ENCODE results near the gene TACR2. TPM values are rescaled to one million over a fixed set of nuclear protein-coding genes. Genes with fewer than 3 reads are reported as not detected.

The TACR2 gene
- total and polyA plus RNA-seq, 2 donors (not counting 3 experiments of a cell fraction or from before 2014, with no cell fraction given) = 0.19 TPM; not detected in 1

- H3K9ac ChIP-seq (replicated peaks; ENCODE audit: extremely low read depth, insufficient read depth, low read length) = no peak overlapping the region
- dilution Hi-C loops (cut with MboI; ENCODE audit: extremely low pct_ligation_motif_present, low sequenced_read_pairs) (no loop called here), intact Hi-C loops (cut with micrococcal nuclease) (no loop called here)
- H3K4me3 ChIP-seq (replicated peaks in 1 of 3; ENCODE audit: insufficient read depth in 1 of 3, low read depth in 1 of 3, low read length in 3 of 3) = no peak overlapping the region
- DNase-seq (ENCODE audit: low read depth, low spot score) (no peak), FAIRE-seq (no peak)
- H3K4me2 ChIP-seq (ENCODE audit: insufficient read depth, low read length) = no peak overlapping the region
- no peaks in the 10 kb centered on the region for H4K20me1 ChIP-seq (replicated peaks; ENCODE audit: control insufficient read depth, extremely low read depth, insufficient read depth, low read length)
- POLR2A ChIA-PET = no interaction called here
- TF ChIP-seq EZH2 (IDR thresholded peaks at IDR 0.05; ENCODE audit: borderline replicate concordance, low read depth, low read length, severe bottlenecking) (no peak), FOS (IDR thresholded peaks at IDR 0.05; ENCODE audit: borderline replicate concordance, insufficient read depth, low read length) (no peak), JUN (IDR thresholded peaks at IDR 0.05; ENCODE audit: borderline replicate concordance, insufficient read depth, insufficient read length, low read depth) (no peak), POLR2AphosphoS5 (IDR thresholded peaks at IDR 0.05; ENCODE audit: insufficient read depth, low read depth, low read length) (no peak), POLR2A (IDR thresholded peaks at IDR 0.05; ENCODE audit: low read depth, low read length) (no peak), CTCF (IDR thresholded peaks at IDR 0.05; ENCODE audit: extremely low read depth in 1 of 2, insufficient read depth in 1 of 2, low read depth in 1 of 2, low read length in 2 of 2) (no peak), GATA2 (IDR thresholded peaks at IDR 0.05; ENCODE audit: insufficient read depth, insufficient read length, low read depth, low read length) (no peak), MAX (IDR thresholded peaks at IDR 0.05; ENCODE audit: insufficient read depth, insufficient read length) (no peak), MYC (IDR thresholded peaks at IDR 0.05; ENCODE audit: low read depth, low read length) (no peak)
- H3K9me1 ChIP-seq (replicated peaks; ENCODE audit: control insufficient read depth, extremely low read depth, insufficient read depth, low read length) = no peaks in the 10 kb centered on the region
- H3K4me1 ChIP-seq (ENCODE audit: control insufficient read depth, extremely low read depth, insufficient read depth, low read length) = peaks cover 51% of the 10 kb centered on the region
- BruUV-seq (replicated peaks) = no TSS peak
- no peaks in the 10 kb centered on the region for H3K36me3 ChIP-seq (ENCODE audit: control insufficient read depth in 2 of 2, extremely low read depth in 1 of 2, insufficient read depth in 2 of 2, low read length in 2 of 2)
- no peak overlapping the region for H3K27ac ChIP-seq (ENCODE audit: insufficient read depth, low read depth, low read length)
- peak overlapping the region; percentile 35 for H2AFZ ChIP-seq (ENCODE audit: low read depth, low read length)
- no peaks in the 10 kb centered on the region for H3K27me3 ChIP-seq (ENCODE audit: control insufficient read depth in 2 of 2, insufficient read depth in 2 of 2, low read length in 2 of 2)
- no peaks in the 10 kb centered on the region for H3K79me2 ChIP-seq (ENCODE audit: control insufficient read depth, insufficient read depth, low read length)
- H3K9me3 ChIP-seq (replicated peaks; ENCODE audit: control insufficient read depth, insufficient read depth, low read length) = no peaks in the 10 kb centered on the region
- CTCF ChIA-PET = no interaction called here
These were observed 28.3 kb upstream of the TACR2 start for GRCh38 chr10:69445041-69445440.

Data from endothelial cell of umbilical vein (primary cell).